Stomach (tissue), 9 donors: Measurements from ENCODE around the gene COL13A1. TPM values are rescaled to one million over a fixed set of nuclear protein-coding genes. Genes with fewer than 3 reads are reported as not detected.

ENCODE experiments used
- DNase-seq, 2 donors: peaks; one replicate each; pipeline versions ENCODE4 v3.0.0 to v3.0.0-alpha.2; 2013 to 2019
- H3K27ac ChIP-seq, 5 donors: fragments of 200-600 bp in 4 of 5; sonication (generic) in 4 of 5; one replicate each; pipeline ENCODE4 v1.5.1; 2013 to 2019; ENCODE audit warnings: mild to moderate bottlenecking in 1 of 5, moderate library complexity in 1 of 5
- H3K27me3 ChIP-seq, 3 donors: fragments of 200-600 bp; sonication (generic); one replicate each; pipeline ENCODE4 v1.5.1; 2017 to 2019; ENCODE audit warnings: mixed run types in 1 of 3
- H3K36me3 ChIP-seq, 4 donors: fragments of 200-600 bp; sonication (generic); 1 replicate in 3 of 4; 2 replicates in 1 of 4; pipeline ENCODE4 v1.5.1; 2016 to 2019
- H3K4me1 ChIP-seq, 4 donors: fragments of 200-600 bp; sonication (generic); one replicate each; pipeline ENCODE4 v1.5.1; 2016 to 2019
- H3K4me3 ChIP-seq, 4 donors: fragments of 200-600 bp; sonication (generic) in 3 of 4; one replicate each; pipeline ENCODE4 v1.5.1; 2016 to 2019; ENCODE audit warnings: mild to moderate bottlenecking in 1 of 4
- H3K9me3 ChIP-seq, 4 donors: fragments of 200-600 bp; sonication (generic); one replicate each; pipeline ENCODE4 v1.5.1; 2016 to 2019
- EP300 ChIP-seq: sonication (generic); formaldehyde crosslinking; IDR thresholded peaks from one replicate; pipeline ENCODE4 v1.6.1; 2017; ENCODE audit warnings: antibody characterized with exemption
- POLR2A ChIP-seq, 4 donors: fragments of 450-650 bp; IDR thresholded peaks; one replicate each; pipeline ENCODE4 v1.6.1; 2016; ENCODE audit warnings: antibody characterized with exemption in 4 of 4, control low read depth in 2 of 4, mild to moderate bottlenecking in 1 of 4, moderate library complexity in 1 of 4
- POLR2AphosphoS5 ChIP-seq, 3 donors: sonication (generic); formaldehyde crosslinking; IDR thresholded peaks; one replicate each; pipeline ENCODE4 v1.6.1; 2016; ENCODE audit warnings: antibody characterized with exemption in 3 of 3
- WGBS, 5 donors: extraction: QIAGEN DNeasy Blood & Tissue Kit in 3 of 5; methylation state at CpG; one replicate each; pipeline versions ENCODE4 v1.1.5 to v1.1.7; 2013 to 2018; 5-methylcytosine and 5-hydroxymethylcytosine counted together
- intact Hi-C: fragments of 100-400 bp; cut with DNase I; formaldehyde crosslinking; loops from one replicate; pipeline ENCODE4 v1.15.1; 2023; ENCODE audit warnings: low total_unique reads
- polyA plus RNA-seq, 3 donors: library from polyadenylated mRNA; stranded (reverse); fragments of 200-250 nt; gene quantifications; one replicate each; pipeline ENCODE4 v1.2.3, GENCODE V29; 2013
- total RNA-seq, 5 donors: library from RNA; depleted of rRNA; stranded (reverse); fragments of >200 nt; gene quantifications; one replicate each; pipeline versions ENCODE4 v1.1.0 to v1.2.3, GENCODE V29; 2014 to 2016
- TF ChIP-seq, protein P1 (sequence below), 7 experiments: fragments of 450-650 bp in 4 of 7; fragments of 200-600 bp in 3 of 7; sonication (generic) in 3 of 7; IDR thresholded peaks; one replicate each; pipeline ENCODE4 v1.5.1; 2016 to 2019; ENCODE audit warnings: antibody characterized with exemption in 7 of 7, control low read depth in 2 of 7, mild to moderate bottlenecking in 1 of 7
- donor health status: healthy with polysubstance abuse.
- donor health status: Bipolar disorder and iron deficiency.
- donor health status: healthy.

COL13A1 gene
- total and polyA plus RNA-seq, 8 donors, result 0.58 to 9.9 (median 6.9) TPM

DNA sequence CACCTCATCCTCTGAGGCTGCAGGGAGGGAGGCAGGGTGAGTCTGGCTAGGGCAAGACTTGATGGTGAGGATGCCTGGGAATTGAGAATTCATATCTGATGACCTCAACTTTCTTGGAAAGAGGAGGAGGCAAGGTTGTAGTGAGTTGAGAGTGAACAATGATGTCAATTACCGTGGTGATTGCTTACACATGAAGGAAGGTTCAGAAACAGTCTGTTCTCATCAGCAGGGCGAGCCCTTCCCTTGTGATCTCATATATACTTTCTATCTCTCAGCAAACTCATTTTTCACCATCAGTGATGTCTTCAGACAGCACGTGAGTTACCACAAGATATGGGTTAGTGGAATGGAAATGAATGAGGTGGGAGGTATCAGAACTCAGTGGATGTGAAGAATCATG, 20.1 kb upstream of the COL13A1 start:
- H3K4me3 ChIP-seq, result no peak overlapping the region
- TF ChIP-seq, protein P1, sequence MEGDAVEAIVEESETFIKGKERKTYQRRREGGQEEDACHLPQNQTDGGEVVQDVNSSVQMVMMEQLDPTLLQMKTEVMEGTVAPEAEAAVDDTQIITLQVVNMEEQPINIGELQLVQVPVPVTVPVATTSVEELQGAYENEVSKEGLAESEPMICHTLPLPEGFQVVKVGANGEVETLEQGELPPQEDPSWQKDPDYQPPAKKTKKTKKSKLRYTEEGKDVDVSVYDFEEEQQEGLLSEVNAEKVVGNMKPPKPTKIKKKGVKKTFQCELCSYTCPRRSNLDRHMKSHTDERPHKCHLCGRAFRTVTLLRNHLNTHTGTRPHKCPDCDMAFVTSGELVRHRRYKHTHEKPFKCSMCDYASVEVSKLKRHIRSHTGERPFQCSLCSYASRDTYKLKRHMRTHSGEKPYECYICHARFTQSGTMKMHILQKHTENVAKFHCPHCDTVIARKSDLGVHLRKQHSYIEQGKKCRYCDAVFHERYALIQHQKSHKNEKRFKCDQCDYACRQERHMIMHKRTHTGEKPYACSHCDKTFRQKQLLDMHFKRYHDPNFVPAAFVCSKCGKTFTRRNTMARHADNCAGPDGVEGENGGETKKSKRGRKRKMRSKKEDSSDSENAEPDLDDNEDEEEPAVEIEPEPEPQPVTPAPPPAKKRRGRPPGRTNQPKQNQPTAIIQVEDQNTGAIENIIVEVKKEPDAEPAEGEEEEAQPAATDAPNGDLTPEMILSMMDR (IDR thresholded peaks at IDR 0.05), result no peak
- no peak for TF ChIP-seq POLR2A (IDR thresholded peaks at IDR 0.05)
- no peak for TF ChIP-seq POLR2AphosphoS5 (IDR thresholded peaks at IDR 0.05)
- TF ChIP-seq EP300, result no peak
- intact Hi-C loops, result no loop called here
- peaks cover 0 to 4% (median 0%) of the 10 kb centered on the region in 4 donors for H3K9me3 ChIP-seq
- H3K27me3 ChIP-seq, result peaks cover 0 to 28% (median 0%) of the 10 kb centered on the region in 3 donors
- no peaks in the 10 kb centered on the region for H3K36me3 ChIP-seq
- H3K27ac ChIP-seq, result no peak overlapping the region
- H3K4me1 ChIP-seq, result no peaks in the 10 kb centered on the region
- no peak for DNase-seq
- WGBS, 5 donors, result 41 to 68% (median 52%) methylated on average over 3 of the region's 3 CpGs

DNA sequence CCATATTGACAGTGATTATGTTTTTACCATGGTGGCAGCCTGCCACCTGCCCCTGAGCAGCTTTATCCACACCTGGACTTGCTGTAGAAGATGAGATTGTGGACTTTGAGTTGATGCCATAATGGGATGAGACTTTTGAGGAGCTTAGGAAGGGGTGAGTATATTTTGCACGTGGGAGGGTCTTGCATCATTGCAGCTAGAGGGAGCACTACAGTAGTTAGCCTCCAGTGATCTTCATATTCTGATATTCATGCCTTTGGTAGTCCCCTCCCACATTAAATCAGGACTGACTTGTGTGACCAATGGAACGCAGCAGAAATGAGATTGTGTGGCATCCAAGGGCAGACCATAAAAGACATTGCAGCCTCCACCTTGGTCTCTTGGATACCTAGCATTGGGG, 18.2 kb upstream of the COL13A1 start:
- no peaks in the 10 kb centered on the region for H3K36me3 ChIP-seq
- H3K4me1 ChIP-seq, result no peaks in the 10 kb centered on the region
- 46 to 61% (median 59%) methylated on average over 2 of the region's 2 CpGs for WGBS, 5 donors
- DNase-seq, result no peak
- no peak overlapping the region for H3K27ac ChIP-seq
- intact Hi-C loops, result no loop called here
- TF ChIP-seq, protein P1 (IDR thresholded peaks at IDR 0.05), result no peak
- TF ChIP-seq POLR2A (IDR thresholded peaks at IDR 0.05), result no peak
- TF ChIP-seq POLR2AphosphoS5 (IDR thresholded peaks at IDR 0.05), result no peak
- TF ChIP-seq EP300, result no peak
- H3K4me3 ChIP-seq, result no peak overlapping the region
- peaks cover 0 to 28% (median 0%) of the 10 kb centered on the region in 3 donors for H3K27me3 ChIP-seq
- peaks cover 0 to 4% (median 0%) of the 10 kb centered on the region in 4 donors for H3K9me3 ChIP-seq

DNA sequence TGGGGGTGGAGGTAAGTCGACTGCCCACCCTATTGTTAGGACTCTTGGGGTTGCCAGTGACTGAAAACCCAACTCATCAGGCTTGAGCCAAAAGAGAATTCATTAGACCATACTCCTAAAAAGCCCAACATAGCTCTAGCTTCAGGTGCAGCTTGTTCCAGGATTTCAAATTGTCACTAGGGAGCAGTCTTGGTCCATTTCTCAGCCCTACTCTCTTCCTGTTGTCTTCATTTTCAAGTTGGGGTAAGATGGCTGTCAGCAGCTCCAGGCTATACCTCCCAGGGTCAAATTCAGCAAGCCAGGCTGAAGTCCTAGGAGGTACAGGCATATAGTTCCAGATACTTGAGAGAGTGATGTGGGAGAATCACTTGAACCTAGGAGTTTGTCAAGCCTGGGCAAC, 14.9 kb upstream of the COL13A1 start:
- no peak overlapping the region for H3K27ac ChIP-seq
- H3K4me1 ChIP-seq, result peaks cover 0 to 10% (median 3%) of the 10 kb centered on the region in 4 donors
- 64 to 92% (median 80%) methylated on average over 1 of the region's 1 CpG for WGBS, 5 donors
- no peak overlapping the region for H3K4me3 ChIP-seq
- no peak for TF ChIP-seq POLR2AphosphoS5 (IDR thresholded peaks at IDR 0.05)
- TF ChIP-seq EP300, result no peak
- TF ChIP-seq POLR2A (IDR thresholded peaks at IDR 0.05), result no peak
- TF ChIP-seq, protein P1 (IDR thresholded peaks at IDR 0.05), result no peak
- H3K36me3 ChIP-seq, result no peaks in the 10 kb centered on the region
- intact Hi-C loops, result no loop called here
- peak in 1 of 2 donors; percentile 40 for DNase-seq
- H3K27me3 ChIP-seq, result peaks cover 0 to 19% (median 0%) of the 10 kb centered on the region in 3 donors
- peaks cover 0 to 4% (median 0%) of the 10 kb centered on the region in 4 donors for H3K9me3 ChIP-seq

DNA sequence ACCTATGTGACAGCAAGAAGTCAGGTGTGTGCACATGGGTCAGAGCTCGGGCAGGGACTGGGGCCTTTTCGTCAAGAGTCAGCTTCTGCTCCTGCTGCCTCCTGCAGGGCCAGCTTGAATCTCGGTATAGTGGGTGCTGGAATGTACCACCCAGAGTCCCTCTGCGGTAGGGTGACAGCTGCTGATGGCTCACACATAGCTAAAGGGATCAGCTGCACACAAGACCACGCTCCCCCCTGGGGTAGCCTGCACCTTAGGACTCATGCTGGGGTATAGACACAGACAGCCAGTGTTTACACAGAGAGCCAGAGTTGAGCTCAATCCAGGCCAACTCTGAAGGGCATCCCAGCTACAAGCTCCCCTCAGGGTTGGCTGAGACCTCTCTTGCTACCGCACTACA, 14.0 kb upstream of the COL13A1 start:
- H3K4me1 ChIP-seq, result peaks cover 0 to 10% (median 3%) of the 10 kb centered on the region in 4 donors
- 66 to 77% (median 68%) methylated on average over 5 to 6 of the region's 6 CpGs for WGBS, 5 donors
- H3K36me3 ChIP-seq, result no peaks in the 10 kb centered on the region
- peaks cover 0 to 11% (median 0%) of the 10 kb centered on the region in 3 donors for H3K27me3 ChIP-seq
- TF ChIP-seq POLR2A (IDR thresholded peaks at IDR 0.05) (no peak), POLR2AphosphoS5 (IDR thresholded peaks at IDR 0.05) (no peak), EP300 (no peak)
- TF ChIP-seq, protein P1 (IDR thresholded peaks at IDR 0.05), result no peak
- H3K9me3 ChIP-seq, result peaks cover 0 to 4% (median 0%) of the 10 kb centered on the region in 4 donors
- no peak overlapping the region for H3K27ac ChIP-seq
- no peak for DNase-seq
- intact Hi-C loops, result no loop called here
- no peak overlapping the region for H3K4me3 ChIP-seq
